ENCODE measurements around the gene RNF144B.

DNA sequence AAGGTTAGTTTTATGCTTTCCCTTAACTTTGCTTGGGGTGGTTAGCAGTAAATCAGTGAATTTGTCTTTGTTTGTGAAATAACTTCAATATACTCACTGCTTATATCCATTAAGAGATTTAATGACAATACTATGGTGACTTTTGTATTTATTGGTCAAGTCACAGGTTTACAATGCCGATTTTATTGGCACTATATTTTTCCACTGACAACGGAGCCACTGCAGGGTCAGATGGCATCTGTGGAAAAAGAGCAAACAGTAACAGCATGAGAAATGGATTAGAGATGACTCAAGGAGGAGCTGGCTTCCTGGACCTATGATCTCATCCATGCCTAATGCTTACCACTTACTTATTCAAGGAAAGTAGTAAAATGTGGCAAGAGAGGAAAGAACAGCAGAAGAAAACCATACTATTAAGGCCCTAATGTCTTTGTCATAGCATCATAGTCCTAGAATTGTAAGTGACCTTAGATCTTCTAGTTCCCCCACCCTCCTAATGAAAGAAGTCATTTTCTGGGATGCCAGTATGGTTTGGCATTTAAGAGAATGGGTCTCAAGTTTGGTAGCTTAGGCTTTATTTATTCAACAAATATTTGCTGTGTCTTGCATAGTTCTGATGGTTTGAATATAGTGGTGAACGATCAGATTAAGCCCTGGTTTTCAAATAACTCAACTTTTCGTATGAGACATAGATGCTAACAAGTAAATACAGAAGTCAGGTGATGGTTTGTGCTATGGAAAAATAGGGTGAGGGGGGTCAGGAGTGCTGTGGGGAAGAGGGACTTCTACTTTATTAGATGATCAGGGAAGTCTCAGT, 18.5 kb downstream of the RNF144B start:
- TF ChIP-seq, protein P1, sequence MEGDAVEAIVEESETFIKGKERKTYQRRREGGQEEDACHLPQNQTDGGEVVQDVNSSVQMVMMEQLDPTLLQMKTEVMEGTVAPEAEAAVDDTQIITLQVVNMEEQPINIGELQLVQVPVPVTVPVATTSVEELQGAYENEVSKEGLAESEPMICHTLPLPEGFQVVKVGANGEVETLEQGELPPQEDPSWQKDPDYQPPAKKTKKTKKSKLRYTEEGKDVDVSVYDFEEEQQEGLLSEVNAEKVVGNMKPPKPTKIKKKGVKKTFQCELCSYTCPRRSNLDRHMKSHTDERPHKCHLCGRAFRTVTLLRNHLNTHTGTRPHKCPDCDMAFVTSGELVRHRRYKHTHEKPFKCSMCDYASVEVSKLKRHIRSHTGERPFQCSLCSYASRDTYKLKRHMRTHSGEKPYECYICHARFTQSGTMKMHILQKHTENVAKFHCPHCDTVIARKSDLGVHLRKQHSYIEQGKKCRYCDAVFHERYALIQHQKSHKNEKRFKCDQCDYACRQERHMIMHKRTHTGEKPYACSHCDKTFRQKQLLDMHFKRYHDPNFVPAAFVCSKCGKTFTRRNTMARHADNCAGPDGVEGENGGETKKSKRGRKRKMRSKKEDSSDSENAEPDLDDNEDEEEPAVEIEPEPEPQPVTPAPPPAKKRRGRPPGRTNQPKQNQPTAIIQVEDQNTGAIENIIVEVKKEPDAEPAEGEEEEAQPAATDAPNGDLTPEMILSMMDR (conservative IDR thresholded peaks at IDR 0.05; ENCODE audit: low read length) = no peak
- TF ChIP-seq EZH2phosphoT487 (IDR thresholded peaks at IDR 0.05; ENCODE audit: borderline replicate concordance) = no peak

Measured in Loucy (cell line).